NCI-H1417 (cell line): Measurements from ENCODE around the gene ZBTB7A.
A peak's percentile ranks its signal among the peaks of the same experiment; 100 is the strongest.

Experiments used
- DNase-seq, 3 experiments: peaks; one replicate each; lab custom pipeline; 2025; lab: John Stamatoyannopoulos, UW

The ZBTB7A gene

DNA sequence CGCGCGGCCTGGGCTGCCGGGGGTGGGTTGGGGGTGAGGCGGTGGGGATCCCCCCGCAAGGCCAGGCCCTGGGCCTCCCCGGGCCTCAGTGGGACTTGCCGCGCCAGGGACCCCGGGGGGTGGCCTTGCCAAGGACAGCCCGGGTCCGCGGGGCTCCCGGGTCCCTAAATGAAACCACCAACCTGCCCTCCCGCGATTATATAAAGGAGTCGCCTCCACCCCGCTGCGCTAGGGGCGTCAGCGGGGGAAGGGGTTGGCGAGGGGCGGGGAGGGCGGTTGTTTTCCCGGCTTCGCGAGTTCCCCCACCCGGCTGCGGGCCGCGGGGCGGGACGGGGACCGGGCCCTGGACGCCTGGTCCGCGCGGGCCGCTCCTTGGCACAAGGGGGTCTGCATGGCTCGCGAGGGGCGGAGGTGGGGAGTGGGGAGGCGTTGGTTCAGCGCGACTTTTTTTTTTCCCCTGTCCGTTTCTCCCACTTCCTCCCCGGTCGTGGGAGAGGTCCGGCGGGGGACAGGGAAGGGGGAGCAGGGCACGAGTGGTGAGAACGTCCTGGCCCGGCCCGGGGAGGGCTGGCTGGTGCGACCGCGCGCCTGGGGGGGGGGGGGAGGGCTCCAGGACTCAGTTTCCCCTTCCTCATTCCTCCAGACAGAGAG is 822 bp upstream of the ZBTB7A start:
- peak in 2 of 3 experiments; percentile 70 to 77 for DNase-seq

DNA sequence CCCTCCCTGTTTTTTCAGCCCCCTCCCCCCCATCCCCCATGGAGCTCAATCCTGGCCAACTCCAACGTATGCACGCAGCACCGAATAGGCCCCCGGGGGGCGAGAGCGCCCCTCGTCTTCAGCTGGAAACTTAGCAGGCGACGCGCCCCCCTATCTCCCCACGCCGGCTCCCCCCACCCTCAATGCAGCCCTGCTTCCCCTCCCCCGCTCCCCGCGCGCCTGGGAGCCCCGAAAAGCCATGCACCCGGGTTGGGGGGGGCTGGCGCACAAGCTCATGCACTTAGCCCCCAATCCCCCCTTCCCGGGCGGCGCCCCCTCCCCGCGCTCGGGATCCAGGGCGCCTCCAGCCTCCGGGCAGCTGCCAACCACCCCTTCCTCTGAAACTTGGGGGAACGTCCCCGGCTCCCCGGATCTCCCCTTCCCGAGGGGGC is 508 bp downstream of the ZBTB7A start:
- peak in 1 of 3 experiments; percentile 84 for DNase-seq

DNA sequence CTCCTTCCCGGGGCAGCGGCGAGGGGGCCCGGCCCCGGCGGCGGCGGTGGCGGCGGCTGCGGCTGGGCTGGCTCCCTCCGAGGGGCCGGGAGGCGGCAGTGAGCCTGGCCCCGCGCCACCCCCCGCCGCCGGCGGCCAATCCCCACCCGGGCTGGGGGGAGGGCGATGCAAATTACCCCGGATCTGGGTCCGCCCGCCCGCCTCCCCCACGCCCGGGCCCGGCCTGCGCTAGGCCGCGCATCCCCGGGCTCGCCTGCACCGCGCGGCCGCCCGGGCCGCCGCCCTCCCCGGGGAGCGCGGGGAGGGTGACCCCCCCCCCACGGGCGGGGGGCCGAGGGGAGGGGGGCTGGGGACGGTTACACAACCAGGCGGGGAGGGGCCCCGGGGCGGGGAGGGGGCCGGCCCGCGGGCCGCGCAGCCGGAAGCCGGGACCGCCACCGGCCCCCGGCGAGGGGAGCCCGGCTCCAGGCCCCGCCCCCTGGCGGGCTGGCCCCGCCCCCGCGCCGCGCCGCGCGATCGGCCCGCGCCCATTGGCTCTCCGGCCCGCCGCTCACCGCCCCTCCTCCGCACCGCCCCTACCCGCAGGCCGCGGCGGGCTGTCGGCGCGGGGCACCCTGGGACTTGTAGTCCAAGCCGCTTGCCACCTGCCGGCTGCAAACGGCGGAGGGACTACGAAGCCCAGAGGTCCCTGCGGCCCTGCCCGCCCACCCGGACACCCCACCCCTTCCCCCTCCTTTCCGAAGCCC is 1.1 kb downstream of the ZBTB7A start:
- peak; percentile 92 to 97 (median 97) for DNase-seq

DNA sequence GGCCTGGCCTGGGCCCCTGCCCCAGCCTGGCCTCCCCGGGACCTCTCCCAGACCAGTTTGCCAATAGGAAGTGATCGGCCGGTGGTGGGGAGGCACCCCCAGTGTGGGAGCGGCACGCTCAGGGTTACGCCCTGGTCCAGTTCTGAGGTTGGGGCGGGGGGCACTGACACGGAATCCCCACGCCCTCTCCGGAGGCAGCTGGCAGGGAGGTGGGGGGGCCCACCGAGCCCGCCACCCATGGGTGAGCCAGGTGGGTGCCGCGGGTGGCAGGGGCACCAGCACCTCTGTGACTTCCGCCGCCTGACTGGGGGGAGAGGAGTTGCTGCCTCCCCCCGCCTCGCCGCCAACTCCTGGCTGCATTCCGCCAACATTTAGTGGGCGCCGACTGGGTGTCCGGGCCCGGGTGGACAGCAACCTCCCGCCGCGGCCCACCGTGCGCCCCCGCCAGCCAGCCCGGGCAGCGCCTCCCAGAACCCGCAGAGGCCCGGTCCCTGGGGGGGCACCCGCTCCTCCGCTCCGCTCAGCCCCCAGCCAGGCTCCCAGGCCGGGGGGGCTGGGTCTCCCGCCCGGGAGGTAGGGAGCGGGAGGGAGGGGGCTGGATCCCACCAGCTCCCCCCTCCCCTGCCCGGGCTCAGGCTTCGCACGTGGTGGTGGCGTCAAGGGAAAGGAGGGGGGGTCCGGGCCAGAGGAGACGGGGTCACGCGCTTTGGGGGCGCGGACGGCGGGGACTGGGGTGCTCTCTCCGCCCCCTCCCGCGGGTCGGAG is 2.0 kb downstream of the ZBTB7A start:
- peak in 2 of 3 experiments; percentile 58 to 63 for DNase-seq

DNA sequence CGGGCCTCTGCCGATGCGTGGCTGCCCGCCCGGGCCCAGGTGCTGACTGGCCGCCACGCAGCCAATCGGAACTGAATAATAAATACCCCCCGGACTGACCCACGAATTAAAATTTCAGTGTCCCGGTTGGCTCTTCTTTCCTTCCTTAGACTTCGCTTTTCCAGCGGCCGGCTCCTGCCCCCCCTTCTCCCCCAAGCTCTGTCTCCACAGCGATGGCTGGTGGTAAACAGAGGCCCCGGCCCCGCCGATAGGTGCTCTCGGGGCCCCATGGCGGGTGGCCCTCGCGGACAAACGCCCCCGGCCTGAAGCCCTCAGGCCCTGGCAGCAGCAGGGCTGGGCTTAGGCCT is 2.6 kb downstream of the ZBTB7A start:
- peak in 2 of 3 experiments; percentile 45 to 50 for DNase-seq

DNA sequence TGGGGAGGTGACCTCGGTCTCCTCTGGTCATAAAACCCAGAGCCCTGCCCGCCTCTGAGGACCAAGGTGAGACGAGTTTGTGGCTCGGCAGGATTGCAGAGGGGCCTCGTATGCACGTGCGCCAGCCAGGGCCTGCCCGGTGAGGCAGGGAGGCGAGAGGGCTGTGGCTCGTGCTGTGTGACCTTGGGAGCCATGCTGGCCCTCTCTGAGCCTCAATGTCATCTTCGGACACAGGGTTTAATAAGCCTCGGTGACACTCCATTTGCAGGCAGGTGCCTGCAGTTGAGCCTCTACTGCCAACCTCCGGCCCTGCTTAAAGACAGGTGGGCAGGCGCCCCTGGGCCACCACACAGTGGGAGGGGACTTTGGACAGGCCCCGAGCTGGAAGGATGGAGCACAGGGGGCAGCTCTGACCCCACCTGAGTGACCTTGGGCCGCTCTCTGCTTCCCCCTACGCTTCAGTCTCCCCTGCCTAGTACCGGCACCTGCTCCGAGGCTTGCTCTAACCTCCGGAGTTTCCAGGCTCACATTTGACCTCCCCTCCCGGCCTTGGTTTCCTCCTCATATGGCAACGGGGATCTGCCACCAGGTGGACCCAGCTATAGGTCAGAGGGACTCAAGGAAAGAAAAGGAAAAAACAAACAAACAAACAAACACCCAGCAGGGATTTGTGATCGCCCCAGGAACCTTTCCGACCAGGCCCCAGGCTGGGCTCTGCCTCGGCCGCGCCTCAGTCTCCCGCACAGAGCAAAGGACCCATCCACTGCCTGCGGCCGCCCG is 3.1 kb downstream of the ZBTB7A start:
- DNase-seq, result peak in 1 of 3 experiments; percentile 45

DNA sequence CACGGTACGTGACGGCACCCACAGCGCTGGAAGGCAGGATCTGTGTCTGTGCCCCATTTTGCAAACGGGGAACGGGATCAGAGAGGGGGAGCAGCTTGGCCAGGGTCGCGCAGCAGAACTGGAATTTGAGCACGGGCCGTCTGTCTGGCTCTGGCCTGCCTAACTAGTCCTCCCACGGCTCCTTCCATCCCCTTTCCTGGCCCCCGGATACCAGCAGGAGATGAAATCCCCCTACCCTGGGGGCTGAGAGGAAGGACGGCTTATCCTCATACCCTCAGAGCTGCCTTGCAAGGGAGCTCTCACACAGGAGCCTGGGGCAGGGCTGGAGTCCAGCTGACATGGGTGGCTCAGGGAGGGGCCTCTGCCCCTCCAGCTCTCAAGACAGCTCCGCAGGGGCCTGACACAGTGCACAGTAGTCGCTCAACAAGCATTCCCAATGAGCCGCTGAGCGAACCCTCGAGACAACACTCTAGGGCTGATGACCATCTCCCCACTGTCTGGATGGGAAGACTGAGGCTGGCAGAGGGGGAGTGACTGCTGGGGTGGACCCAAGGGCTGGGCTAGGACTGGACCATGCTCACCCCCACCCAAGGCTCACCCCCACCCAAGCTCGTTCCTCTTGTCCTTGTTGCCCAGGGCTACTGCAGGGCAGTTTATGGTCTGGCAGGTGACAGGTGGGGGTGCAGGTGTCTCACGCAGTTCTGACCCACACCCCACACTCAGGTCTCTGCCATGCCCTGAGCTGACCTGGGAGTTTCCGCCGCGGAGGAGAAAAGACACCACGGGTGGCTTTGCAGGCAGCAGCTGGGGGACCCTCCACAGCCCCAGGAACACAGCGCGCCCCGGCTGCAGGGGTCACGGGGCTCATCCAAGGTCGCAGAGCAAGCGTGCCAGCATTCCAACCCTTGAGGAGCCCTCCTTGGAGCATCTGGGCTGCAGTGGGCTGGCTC is 4.0 kb downstream of the ZBTB7A start:
- DNase-seq, result no peak

DNA sequence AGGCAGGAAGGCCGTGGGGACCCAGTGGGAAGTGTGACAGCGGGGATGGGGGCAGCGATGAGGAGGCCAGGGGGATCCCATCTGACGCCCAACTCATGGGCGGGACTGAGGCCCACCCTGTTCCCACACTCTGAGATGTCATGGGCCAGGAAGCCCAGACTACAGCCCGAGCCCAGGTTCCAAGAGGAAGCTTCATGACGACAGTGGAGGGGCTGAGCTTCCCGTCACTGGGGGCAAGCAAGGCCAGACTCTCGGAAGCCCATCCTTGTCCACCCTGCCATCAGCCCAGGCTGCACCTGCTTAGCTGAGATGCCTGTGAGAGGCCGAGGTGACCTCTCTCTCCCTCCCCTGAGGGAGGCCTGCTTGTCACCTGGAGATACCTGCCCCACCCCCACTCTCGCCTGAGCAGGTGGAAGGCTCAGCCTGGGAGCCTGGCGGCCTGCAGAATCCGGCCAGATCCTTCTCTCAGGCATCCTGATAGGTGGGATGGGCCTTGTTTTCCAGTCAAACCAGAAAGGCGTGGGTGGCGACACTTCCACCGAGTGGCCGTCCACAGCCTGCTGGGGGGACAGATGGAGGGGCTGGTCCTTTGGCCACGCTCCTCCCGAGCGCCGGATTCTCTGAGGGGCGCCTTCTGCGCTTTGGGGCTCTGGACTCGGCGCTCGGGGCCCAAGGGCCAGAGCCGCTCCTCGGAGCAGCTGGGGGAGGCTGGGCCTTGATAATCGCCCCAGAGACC is 4.8 kb downstream of the ZBTB7A start:
- peak; percentile 40 to 67 (median 65) for DNase-seq

DNA sequence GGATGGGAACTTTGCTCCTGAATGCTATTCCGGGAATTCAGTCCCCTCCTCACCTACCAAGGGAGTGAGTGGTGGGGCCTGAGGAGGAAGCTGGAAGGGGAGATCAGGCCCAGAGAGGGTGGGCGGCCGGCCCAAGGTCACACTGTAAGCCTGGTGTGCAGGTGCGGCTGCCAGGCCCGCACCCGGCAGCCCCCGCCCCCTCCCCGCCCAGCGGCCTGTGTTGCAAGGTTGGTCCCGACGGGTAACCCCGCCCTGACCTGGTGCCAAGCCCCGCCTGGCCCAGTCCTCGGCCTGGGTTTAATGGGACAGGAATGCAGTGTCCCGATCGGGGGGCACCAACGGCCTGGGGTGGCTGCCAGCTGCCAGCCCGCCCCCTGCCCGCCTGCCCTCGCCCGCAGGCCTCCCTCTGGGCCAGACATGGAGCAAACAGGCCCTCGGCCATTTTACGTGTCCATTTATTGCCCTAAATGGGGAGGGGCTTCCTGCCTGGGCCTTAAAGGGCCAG is 5.5 kb downstream of the ZBTB7A start:
- DNase-seq, result no peak

DNA sequence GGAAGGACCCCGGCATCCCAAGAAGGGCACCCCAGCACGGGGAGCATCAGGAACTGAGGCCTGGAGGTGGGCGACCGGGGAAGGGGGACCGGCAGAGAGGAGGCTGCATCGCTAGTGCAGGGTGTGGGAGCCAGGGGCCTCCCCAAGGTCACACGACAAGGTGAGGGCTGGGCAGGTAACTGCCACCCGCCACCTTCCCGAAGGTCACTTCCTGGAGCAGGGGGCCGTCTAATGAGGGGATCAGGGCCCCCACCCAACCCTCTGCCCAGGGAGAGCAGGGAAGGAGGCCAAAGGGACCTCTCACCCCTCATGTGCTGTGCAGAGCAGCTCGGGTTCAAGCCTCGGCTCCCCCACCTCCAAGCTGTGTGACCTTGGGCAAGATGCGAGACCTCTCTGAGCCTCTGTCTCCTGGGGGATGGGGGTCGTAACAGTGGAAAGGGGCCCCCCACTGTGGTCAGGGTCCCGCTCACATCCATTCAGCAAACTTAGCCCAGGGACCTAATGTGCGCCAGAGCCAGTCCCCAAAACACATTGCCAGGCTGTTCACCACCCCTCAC is 6.0 kb downstream of the ZBTB7A start:
- no peak for DNase-seq

DNA sequence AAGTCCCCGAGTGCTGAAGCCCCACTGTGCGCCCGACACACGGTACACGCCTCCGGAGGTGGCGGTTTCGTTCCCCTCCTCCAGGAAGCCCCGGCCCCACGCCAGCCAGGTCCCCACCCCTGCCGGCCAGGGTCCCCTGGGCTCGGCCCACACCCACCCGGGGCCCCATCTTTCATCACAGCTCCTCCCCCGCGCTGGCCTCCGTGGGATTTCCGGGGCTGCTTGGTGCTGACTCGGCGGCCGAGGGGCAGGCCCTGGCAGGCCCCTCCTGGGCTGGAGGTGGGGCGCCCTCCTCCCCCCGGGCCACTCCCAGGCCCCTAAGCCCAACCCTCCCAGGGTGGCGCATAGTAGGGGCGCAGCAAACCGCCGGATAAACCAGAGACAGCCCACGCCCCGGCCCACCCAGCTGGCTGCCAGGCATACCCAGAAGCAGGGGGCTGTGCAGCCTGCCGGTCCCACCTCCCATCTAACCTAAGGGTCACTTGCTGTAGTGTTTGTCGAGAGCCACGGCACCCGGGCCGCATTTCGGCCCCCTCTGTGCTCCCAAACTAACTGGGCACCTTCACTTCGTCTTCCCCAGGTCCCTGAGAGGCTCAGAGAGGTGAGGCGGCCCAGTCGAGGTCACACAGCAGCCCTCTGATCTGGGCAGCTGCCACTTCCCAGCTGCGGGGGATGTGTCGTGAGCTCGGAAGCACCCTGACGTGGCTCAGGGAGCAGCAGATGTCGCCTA is 6.6 kb downstream of the ZBTB7A start:
- DNase-seq, result no peak

DNA sequence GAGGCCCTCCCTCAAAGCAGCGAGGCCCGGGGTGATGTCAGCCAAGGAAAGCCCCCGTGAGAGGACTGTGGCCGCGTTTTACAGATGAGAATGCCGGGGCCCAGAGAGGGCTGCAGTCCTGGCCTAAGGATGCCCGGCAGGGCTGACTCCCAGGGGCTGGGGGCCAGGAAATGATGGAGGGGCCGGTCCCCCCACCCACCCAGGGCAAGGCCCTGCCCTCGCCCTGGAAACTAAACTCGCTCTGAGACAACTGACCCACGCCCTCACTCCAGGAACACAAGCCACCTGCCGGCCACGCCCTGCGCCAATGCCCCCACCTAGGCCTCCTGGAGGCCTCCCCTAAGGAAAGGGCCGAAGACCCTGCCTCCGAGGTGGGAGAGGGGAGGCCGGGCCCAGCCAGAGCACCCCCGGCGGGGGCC is 7.2 kb downstream of the ZBTB7A start:
- DNase-seq, result peak in 1 of 3 experiments; percentile 6

DNA sequence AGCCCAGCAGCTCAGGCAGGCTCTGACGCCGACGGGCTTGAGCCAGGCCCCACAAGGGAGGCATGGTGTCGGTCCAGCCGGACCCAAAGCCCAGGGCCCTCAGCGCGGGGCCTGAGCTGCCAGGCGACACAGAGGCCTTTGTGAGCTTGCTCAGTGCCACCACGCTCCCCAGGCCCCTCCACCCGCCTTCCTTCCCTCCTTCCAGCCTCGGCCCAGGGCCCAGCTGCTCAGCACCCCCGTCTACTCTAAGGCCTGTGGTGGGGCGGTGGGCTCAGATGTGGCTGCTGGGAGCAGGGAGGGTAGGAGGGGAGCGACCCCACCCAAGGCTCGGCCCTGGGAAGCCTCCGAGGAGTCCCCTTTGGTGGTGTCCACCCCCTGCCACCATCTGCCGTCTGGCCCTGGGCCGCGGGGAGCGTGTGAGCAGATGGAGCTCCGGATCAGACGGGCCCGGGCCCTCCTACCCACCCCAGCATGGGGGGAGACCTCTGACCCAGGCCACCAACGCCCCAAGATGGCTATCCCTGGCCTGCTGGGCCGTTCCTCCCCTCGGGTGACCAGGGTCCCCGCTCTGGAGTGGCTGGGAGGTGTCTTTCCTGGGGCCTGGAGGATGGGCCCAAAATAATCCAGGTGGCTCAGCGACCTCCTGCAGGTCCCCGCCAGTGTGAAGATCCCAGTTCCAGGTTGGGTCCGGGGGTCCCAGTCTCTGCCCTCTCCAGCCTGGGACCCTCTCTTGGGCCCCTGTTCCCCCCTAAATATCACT is 7.8 kb downstream of the ZBTB7A start:
- no peak for DNase-seq

DNA sequence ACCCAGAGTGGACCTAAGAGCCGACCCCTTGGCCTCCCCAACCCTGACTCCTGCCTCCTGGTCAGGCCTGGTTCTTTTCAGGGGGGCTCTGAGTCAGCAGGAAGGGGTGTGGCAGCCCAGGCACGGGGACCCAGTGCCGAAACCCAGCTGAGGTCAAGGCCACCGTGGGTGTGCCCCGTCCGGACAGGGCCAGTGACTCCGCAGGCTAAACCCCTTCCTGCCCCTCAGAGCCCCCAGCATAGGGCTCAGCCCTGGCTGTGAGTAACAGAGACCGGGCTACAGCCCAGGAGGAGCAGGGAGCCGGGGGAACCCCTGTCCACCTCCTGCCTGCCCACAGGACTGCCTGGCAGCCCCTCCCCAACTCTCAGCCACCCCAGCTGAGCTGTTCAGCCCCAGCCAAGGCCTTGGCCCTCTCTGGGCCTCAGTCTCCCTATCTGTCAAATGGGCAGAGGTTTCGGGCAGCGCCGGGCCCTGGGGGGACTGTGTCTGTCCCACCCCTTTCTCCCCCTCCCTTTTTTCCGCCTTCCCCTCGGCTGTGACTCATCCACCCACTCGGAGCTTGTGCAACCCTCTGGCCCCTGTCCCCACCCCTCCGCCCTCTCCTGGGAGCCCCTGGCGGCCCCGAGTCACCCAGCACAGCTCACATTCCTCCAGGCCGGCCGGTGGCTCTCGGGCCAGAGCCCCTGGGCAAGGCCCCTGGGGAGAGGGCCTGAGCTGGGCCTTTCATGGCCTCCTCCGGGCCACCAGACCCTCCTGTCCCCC is 8.6 kb downstream of the ZBTB7A start:
- no peak for DNase-seq

DNA sequence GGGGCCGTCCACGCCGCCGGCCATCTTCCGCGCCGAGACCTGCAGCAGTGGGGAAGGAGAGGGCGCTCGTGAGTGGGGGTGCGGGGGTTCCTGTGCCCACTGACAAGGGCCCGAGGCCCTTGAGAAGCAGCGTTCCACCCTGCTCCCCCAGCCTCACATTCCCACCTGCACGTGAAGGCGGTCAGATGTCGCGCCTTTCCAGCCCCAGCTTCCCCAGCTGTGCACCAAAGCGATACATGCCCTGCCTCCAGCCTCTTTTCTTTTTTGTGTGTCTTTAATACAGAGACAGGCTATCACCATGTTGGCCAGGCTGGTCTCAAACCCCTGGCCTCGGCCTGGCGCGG is 11.5 kb downstream of the ZBTB7A start:
- DNase-seq, result no peak

DNA sequence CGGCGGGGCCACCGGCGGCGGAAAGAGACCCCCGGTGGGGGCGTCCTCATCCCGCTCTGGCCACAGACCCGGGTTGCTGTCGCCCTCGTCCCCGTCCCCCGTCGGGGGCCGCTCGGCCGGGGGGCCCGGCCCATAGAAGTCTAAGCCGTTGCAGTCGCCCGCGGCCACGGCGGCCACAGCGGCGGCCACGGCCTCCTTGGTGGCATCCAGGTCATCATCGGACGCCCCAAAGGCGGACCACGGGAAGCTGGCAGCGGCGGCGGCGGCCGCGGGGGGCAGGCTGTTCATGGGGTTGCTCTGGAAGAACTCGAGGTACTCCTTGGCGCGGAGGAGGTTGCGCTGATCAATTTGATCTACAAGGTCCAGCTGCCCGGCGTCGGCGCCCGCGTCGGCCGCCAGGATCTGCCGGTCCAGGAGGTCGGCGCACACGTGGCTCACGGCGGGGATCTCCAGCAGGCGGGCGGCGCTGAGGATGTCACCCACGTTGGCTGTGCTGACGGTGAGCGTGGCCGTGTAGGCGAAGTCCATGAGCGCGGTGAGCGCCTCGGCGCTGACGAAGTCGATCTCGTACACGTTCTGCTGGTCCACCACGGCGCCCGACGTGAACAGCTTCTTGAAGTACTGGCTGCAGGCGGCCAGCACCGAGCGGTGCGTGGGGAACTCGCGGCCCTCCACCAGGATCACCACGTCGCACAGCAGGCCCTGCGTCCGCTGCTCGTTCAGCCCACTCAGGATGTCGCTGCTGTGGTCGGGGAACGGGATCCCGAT is 12.1 kb downstream of the ZBTB7A start:
- DNase-seq, result no peak
